ENCODE data around the gene RAB7B. TPM values are rescaled to one million over a fixed set of nuclear protein-coding genes. Genes with fewer than 3 reads are reported as not detected.

Gene RAB7B
- total RNA-seq, 1 experiment from 2014 or later = not detected

DNA sequence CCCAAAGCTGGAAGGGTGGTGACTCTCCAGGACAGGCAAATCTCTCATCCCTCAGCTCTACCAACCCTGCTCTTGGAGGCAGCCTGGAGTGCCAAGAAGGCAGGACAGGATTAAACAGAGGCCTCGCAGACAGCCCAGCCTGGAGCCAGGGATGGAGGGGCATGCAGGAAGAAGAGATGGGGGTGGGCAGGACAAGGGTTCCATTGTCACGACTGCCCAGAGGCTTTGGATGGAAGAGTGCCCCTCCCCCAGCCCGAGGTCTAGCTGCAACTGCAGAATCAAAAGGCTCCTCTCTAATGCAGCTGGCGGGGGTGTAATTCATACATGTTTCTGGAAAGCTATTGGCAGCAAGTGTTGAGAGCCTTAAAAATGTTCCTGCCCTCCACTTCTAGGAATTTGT lies 8.8 kb downstream of the RAB7B start:
- Histone ChIP-seq H3K4me3 (ENCODE audit: low read length) (no peak overlapping the region), H3K9me3 (ENCODE audit: low read length) (no peaks in the 10 kb centered on the region)

DNA sequence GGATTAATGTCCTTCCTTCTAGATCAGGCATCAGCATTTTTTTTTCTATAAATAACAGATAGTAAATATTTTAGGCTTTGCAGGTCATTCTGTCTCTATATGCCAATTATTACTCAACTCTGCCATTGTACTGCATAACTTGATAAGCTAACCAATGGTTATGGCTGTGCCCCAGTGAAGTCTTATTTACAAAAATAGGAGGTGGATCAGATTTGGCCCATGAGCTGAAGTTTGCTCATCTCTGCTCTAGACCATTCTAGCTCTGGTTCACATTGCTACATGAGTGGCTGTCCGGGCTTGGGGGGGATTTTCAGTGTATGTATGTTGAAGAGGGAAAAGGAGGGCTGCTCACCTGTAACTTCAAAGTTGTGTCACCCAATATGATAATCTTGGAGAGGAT lies 10.1 kb downstream of the RAB7B start:
- Histone ChIP-seq H3K9me3 (ENCODE audit: low read length) (no peaks in the 10 kb centered on the region), H3K27ac (ENCODE audit: low read length) (no peak overlapping the region)

More for the DNA sequence above, 8.8 kb downstream of the RAB7B start:
- no peaks in the 10 kb centered on the region for H3K4me1 ChIP-seq (ENCODE audit: low read length)
- no peaks in the 10 kb centered on the region for H4K20me1 ChIP-seq (ENCODE audit: insufficient read depth, low read depth, low read length)
- H2AFZ ChIP-seq (ENCODE audit: low read length) = no peak overlapping the region
- no peaks in the 10 kb centered on the region for H3K27me3 ChIP-seq (ENCODE audit: low read length)
- no peak overlapping the region for H3K4me2 ChIP-seq (ENCODE audit: low read depth, low read length, poor library complexity, severe bottlenecking)
- no peaks in the 10 kb centered on the region for H3K36me3 ChIP-seq (ENCODE audit: insufficient read depth, low read length)
- H3K79me2 ChIP-seq (ENCODE audit: low read length) = no peaks in the 10 kb centered on the region
- no peak for DNase-seq
- no peak overlapping the region for H3K27ac ChIP-seq (ENCODE audit: low read length)
- H3K9ac ChIP-seq (ENCODE audit: low read length) = no peak overlapping the region
- H3K9me2 ChIP-seq (replicated peaks; ENCODE audit: insufficient read depth, low read length) = no peaks in the 10 kb centered on the region

DNA sequence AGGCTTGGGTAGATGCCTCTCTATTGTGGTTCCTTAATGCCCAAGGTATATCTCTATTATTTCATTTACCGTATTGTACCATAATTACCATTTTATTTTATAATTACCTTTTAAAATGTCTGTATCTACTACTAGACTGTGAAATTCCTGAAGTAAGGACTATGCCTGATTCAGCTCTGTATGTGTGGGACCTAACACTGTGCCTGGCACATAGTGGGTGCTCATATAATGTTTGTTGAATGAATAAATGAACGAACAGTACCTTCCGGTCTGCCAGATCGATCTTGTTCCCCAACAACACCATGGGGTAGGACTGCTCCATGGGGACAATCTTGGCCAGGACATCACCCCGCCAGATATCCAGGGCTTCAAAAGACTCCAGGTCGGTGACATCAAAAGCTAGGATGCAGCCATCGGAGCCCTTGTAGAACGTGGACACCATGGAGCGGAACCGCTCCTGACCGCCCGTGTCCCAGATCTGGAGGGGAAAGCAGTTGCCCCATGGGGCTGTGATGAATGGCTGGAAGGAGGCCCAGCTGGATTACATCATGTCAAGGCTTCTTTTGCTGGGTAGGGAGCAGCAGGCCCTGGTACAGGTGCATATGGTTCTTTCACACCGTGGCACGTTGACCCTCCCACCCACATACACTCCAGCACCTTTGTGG lies 10.8 kb downstream of the RAB7B start:
- H3K9me3 ChIP-seq (ENCODE audit: low read length) = no peaks in the 10 kb centered on the region
- no peak overlapping the region for H3K4me3 ChIP-seq (ENCODE audit: low read length)
- H4K20me1 ChIP-seq (ENCODE audit: insufficient read depth, low read depth, low read length) = no peaks in the 10 kb centered on the region
- H3K27ac ChIP-seq (ENCODE audit: low read length) = no peak overlapping the region
- H3K9me2 ChIP-seq (replicated peaks; ENCODE audit: insufficient read depth, low read length) = no peaks in the 10 kb centered on the region
- no peak overlapping the region for H3K9ac ChIP-seq (ENCODE audit: low read length)
- H2AFZ ChIP-seq (ENCODE audit: low read length) = no peak overlapping the region
- no peaks in the 10 kb centered on the region for H3K27me3 ChIP-seq (ENCODE audit: low read length)
- no peaks in the 10 kb centered on the region for H3K36me3 ChIP-seq (ENCODE audit: insufficient read depth, low read length)
- no peak overlapping the region for H3K4me2 ChIP-seq (ENCODE audit: low read depth, low read length, poor library complexity, severe bottlenecking)
- no peaks in the 10 kb centered on the region for H3K79me2 ChIP-seq (ENCODE audit: low read length)
- no peak for DNase-seq
- H3K4me1 ChIP-seq (ENCODE audit: low read length) = no peaks in the 10 kb centered on the region

More for the DNA sequence above, 10.1 kb downstream of the RAB7B start:
- Histone ChIP-seq H3K4me3 (ENCODE audit: low read length) (no peak overlapping the region), H3K9me2 (replicated peaks; ENCODE audit: insufficient read depth, low read length) (no peaks in the 10 kb centered on the region), H2AFZ (ENCODE audit: low read length) (no peak overlapping the region), H3K4me2 (ENCODE audit: low read depth, low read length, poor library complexity, severe bottlenecking) (no peak overlapping the region), H3K9ac (ENCODE audit: low read length) (no peak overlapping the region), H3K79me2 (ENCODE audit: low read length) (no peaks in the 10 kb centered on the region), H3K4me1 (ENCODE audit: low read length) (no peaks in the 10 kb centered on the region), H3K36me3 (ENCODE audit: insufficient read depth, low read length) (no peaks in the 10 kb centered on the region), H4K20me1 (ENCODE audit: insufficient read depth, low read depth, low read length) (no peaks in the 10 kb centered on the region), H3K27me3 (ENCODE audit: low read length) (no peaks in the 10 kb centered on the region)
- DNase-seq = no peak

DNA sequence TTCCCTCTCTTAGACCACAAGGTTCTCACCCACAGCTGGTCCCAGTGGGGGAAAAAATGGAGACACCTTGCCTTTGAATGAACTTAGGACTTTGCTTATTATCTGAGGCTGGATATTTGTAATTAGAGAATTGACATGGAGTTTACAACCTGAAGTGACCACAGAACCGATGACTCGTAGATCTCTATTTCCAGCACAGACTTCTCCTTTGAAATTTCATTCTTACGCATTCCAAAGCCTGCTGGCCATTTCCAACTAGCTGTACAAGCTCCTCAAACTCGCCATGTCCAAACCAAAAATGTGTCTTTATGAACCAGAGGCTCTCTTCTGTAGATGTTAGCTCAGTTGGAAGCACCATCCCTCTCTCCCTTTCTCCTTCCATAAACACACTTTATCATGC lies 12.0 kb downstream of the RAB7B start:
- no peak overlapping the region for H3K27ac ChIP-seq (ENCODE audit: low read length)
- H3K4me3 ChIP-seq (ENCODE audit: low read length) = no peak overlapping the region
- H3K36me3 ChIP-seq (ENCODE audit: insufficient read depth, low read length) = no peaks in the 10 kb centered on the region
- no peaks in the 10 kb centered on the region for H3K27me3 ChIP-seq (ENCODE audit: low read length)
- no peak for DNase-seq
- H2AFZ ChIP-seq (ENCODE audit: low read length) = no peak overlapping the region
- H3K4me2 ChIP-seq (ENCODE audit: low read depth, low read length, poor library complexity, severe bottlenecking) = no peak overlapping the region
- no peaks in the 10 kb centered on the region for H3K9me3 ChIP-seq (ENCODE audit: low read length)
- no peaks in the 10 kb centered on the region for H4K20me1 ChIP-seq (ENCODE audit: insufficient read depth, low read depth, low read length)
- H3K9me2 ChIP-seq (replicated peaks; ENCODE audit: insufficient read depth, low read length) = no peaks in the 10 kb centered on the region
- H3K4me1 ChIP-seq (ENCODE audit: low read length) = no peaks in the 10 kb centered on the region
- no peak overlapping the region for H3K9ac ChIP-seq (ENCODE audit: low read length)
- H3K79me2 ChIP-seq (ENCODE audit: low read length) = no peaks in the 10 kb centered on the region

DNA sequence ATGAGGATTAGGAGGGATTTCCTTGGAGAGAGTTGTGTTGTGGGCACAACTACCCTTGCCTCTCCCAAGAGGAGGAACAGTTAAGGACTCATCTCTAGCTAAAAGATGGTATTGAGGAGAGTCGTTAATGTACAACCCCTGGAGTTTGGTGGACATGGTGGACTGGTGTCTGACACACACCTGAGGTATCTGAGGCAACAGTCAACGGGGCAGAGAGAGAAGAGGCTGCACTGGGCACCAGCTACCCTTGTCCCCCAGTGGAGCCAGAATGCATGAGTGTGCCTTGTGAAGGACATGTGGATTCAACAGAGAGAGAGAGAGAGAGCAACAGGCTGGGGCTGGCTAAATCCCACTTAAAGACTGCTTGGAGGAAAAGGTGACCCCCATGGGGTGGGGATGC lies 13.0 kb downstream of the RAB7B start:
- no peak for DNase-seq
- Histone ChIP-seq H3K27ac (ENCODE audit: low read length) (no peak overlapping the region), H3K36me3 (ENCODE audit: insufficient read depth, low read length) (no peaks in the 10 kb centered on the region), H3K4me2 (ENCODE audit: low read depth, low read length, poor library complexity, severe bottlenecking) (no peak overlapping the region), H4K20me1 (ENCODE audit: insufficient read depth, low read depth, low read length) (no peaks in the 10 kb centered on the region), H3K4me1 (ENCODE audit: low read length) (no peaks in the 10 kb centered on the region), H3K79me2 (ENCODE audit: low read length) (no peaks in the 10 kb centered on the region), H3K27me3 (ENCODE audit: low read length) (no peaks in the 10 kb centered on the region), H2AFZ (ENCODE audit: low read length) (no peak overlapping the region), H3K4me3 (ENCODE audit: low read length) (no peak overlapping the region), H3K9me3 (ENCODE audit: low read length) (no peaks in the 10 kb centered on the region), H3K9ac (ENCODE audit: low read length) (no peak overlapping the region), H3K9me2 (replicated peaks; ENCODE audit: insufficient read depth, low read length) (no peaks in the 10 kb centered on the region)

DNA sequence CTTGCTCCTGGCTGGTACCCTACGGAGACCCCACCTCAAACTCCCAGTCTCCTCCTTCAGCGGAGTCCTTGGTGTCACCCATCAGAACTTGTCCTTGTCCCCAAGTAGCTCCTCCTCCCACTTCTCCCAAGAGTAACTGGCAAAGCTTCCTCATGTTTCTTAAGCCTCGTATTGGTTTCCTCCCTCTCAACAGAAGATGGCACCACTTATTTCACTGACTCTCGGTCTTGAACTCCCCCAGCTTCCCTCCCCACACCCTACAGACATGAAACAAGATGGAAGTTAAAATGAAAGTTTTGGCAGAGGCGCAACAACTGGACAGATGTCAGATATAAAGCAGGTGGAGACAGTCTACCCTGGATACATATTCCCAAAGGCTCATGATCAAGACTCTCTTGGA lies 13.4 kb downstream of the RAB7B start:
- H3K79me2 ChIP-seq (ENCODE audit: low read length) = no peaks in the 10 kb centered on the region

DNA sequence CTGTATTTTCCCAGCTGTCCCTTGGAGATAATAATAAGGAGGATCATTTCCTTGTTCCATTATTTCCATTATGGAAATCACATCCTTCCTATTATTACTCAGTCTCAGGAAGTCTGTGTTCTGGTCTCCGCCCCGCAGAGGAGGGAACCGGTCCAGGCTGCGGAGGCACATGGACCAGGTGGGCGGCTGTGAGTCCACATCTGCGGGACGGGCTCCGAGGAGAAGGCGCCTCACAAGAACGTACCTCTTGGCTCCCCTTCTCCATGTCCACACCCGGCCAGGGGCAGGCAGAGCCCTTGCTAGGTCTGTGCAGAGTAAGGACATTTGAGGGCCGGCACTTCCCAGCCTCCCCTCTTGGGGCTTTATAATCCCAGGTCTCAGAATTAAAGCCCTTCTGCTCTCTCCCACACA lies 14.6 kb downstream of the RAB7B start:
- no peak overlapping the region for H3K4me3 ChIP-seq (ENCODE audit: low read length)
- no peak overlapping the region for H3K4me2 ChIP-seq (ENCODE audit: low read depth, low read length, poor library complexity, severe bottlenecking)
- H3K36me3 ChIP-seq (ENCODE audit: insufficient read depth, low read length) = no peaks in the 10 kb centered on the region
- no peak overlapping the region for H3K27ac ChIP-seq (ENCODE audit: low read length)
- H3K9me3 ChIP-seq (ENCODE audit: low read length) = no peaks in the 10 kb centered on the region
- no peaks in the 10 kb centered on the region for H3K9me2 ChIP-seq (replicated peaks; ENCODE audit: insufficient read depth, low read length)
- no peak for DNase-seq
- no peaks in the 10 kb centered on the region for H3K79me2 ChIP-seq (ENCODE audit: low read length)
- H3K4me1 ChIP-seq (ENCODE audit: low read length) = no peaks in the 10 kb centered on the region
- no peaks in the 10 kb centered on the region for H4K20me1 ChIP-seq (ENCODE audit: insufficient read depth, low read depth, low read length)
- H2AFZ ChIP-seq (ENCODE audit: low read length) = no peak overlapping the region
- H3K27me3 ChIP-seq (ENCODE audit: low read length) = no peaks in the 10 kb centered on the region
- H3K9ac ChIP-seq (ENCODE audit: low read length) = no peak overlapping the region

More for the DNA sequence above, 13.4 kb downstream of the RAB7B start:
- H3K9me3 ChIP-seq (ENCODE audit: low read length) = no peaks in the 10 kb centered on the region
- no peaks in the 10 kb centered on the region for H3K27me3 ChIP-seq (ENCODE audit: low read length)
- no peak overlapping the region for H3K4me3 ChIP-seq (ENCODE audit: low read length)
- H2AFZ ChIP-seq (ENCODE audit: low read length) = no peak overlapping the region
- H3K36me3 ChIP-seq (ENCODE audit: insufficient read depth, low read length) = no peaks in the 10 kb centered on the region
- no peaks in the 10 kb centered on the region for H3K4me1 ChIP-seq (ENCODE audit: low read length)
- H3K27ac ChIP-seq (ENCODE audit: low read length) = no peak overlapping the region
- no peaks in the 10 kb centered on the region for H3K9me2 ChIP-seq (replicated peaks; ENCODE audit: insufficient read depth, low read length)
- H4K20me1 ChIP-seq (ENCODE audit: insufficient read depth, low read depth, low read length) = no peaks in the 10 kb centered on the region
- no peak for DNase-seq
- H3K4me2 ChIP-seq (ENCODE audit: low read depth, low read length, poor library complexity, severe bottlenecking) = no peak overlapping the region
- H3K9ac ChIP-seq (ENCODE audit: low read length) = no peak overlapping the region

DNA sequence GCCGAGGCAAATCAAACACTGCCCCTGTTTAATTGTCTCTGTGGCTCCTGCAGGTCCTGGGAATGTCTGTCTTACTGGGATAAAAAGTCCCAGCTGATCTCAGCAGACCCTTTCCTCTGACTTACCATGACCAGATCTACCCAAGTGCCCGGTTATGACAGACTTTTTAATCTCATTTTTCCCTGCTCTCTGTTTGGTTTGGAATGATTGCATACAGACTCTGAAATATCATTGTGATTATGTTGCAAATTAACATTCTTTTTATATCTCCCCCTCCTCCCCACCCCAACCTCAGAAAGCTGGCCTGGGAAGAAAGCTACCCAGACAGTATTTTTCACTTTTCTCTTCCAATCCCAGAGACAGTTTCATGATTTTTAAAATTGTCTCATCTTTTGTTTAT lies 16.3 kb downstream of the RAB7B start:
- no peak overlapping the region for H3K4me3 ChIP-seq (ENCODE audit: low read length)
- H3K79me2 ChIP-seq (ENCODE audit: low read length) = no peaks in the 10 kb centered on the region
- no peaks in the 10 kb centered on the region for H3K4me1 ChIP-seq (ENCODE audit: low read length)
- no peak overlapping the region for H3K9ac ChIP-seq (ENCODE audit: low read length)
- no peak overlapping the region for H3K27ac ChIP-seq (ENCODE audit: low read length)
- no peak for DNase-seq
- no peaks in the 10 kb centered on the region for H3K9me2 ChIP-seq (replicated peaks; ENCODE audit: insufficient read depth, low read length)
- H3K4me2 ChIP-seq (ENCODE audit: low read depth, low read length, poor library complexity, severe bottlenecking) = no peak overlapping the region
- H3K9me3 ChIP-seq (ENCODE audit: low read length) = no peaks in the 10 kb centered on the region
- H4K20me1 ChIP-seq (ENCODE audit: insufficient read depth, low read depth, low read length) = no peaks in the 10 kb centered on the region
- H3K36me3 ChIP-seq (ENCODE audit: insufficient read depth, low read length) = no peaks in the 10 kb centered on the region
- no peak overlapping the region for H2AFZ ChIP-seq (ENCODE audit: low read length)
- H3K27me3 ChIP-seq (ENCODE audit: low read length) = no peaks in the 10 kb centered on the region

Measured in Karpas-422 (cell line).